GM19328 (cell line): ENCODE measurements around the gene METTL4.

Experiments
- ATAC-seq: cut with Tn5 transposase; IDR thresholded peaks from one replicate; pipeline ENCODE4 v1.9.1; 2021; ENCODE audit warnings: mild to moderate bottlenecking, moderate library complexity; ENCODE audit not compliant: unreplicated experiment

The METTL4 gene

GRCh38 chr18:2522112-2522511 lies 49.2 kb downstream of the METTL4 start:
- ATAC-seq, result no peak

- no peak for ATAC-seq
Measured at GRCh38 chr18:2518473-2518872, 52.8 kb downstream of the METTL4 start.

DNA sequence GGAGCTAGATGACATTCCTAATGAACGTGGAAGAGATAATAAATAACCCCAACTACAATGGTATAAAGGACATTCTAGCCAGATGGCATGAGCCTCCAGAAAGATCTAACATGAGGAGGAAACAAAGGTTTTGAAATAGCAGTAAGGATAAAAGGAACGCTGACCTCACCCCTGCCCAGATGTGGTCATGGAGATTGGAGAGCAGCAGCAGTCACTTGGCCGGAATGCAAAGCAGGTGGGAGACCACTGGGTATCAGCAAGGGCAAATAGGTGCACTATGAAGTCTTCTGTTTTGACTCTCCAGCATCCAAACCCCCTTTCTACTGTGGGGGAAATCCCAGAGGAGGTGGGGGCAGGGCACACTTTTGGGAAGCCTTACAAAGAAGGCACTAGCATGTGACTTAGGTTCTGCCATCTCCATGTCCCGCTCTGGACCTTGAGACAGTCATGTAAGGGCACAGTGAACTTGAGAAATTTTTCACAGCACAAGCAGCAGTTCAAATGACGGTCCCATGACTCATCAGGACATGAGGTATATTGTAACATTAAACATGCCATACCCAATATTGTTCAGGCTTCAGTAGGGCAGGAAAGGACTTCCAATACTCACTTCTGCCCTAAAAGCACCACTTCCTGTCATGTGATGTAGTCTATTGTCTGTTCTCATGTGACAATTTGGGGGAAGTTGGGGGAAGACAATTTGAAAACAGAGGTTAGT lies 55.2 kb downstream of the METTL4 start:
- no peak for ATAC-seq

DNA sequence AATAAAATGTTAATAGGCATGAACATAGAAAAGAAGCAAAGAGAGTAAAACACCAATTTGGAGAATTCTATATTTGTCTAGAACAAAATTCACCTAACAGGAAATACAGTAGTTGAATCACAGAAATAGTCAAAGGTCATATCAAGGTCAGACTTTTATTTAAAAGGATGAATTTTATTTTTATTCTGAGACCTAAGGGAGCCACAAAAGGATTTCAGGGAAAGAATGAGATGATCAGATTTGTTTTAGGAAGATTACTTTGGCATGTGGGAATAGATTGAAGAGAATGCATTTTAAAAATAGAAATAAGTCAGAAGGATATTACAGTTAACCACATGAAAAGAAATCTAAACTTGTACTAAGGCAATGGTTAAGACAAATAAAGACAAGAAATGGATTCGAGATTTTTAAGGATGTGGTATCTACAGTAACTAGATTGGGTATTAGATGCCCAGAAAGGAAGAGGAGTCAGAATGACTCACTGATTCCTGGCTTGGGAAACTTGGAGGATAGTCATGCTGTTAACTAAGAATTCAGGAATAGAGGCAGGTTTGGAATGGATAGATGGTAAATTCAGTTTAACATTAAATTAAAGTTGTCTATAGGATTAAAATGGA lies 56.0 kb downstream of the METTL4 start:
- no peak for ATAC-seq

DNA sequence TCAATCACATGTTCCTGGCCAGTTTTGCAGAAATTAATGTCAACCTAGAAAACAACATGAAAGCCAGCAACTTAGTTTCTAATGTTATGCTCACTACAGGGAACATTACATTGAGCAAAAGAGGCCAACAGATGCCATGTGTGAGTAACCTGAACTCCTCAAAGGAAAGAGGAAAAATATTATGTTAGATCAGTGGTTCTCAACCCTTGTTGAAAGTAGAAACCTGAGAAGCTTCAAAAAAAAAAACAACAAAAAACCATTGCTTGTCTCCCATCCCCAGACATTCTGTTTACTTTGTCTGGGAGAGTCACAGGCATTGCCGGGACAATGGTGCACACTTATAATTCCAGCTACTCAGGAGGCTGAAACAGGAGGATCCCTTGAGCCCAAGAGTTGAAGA lies 57.7 kb downstream of the METTL4 start:
- ATAC-seq, result no peak

DNA sequence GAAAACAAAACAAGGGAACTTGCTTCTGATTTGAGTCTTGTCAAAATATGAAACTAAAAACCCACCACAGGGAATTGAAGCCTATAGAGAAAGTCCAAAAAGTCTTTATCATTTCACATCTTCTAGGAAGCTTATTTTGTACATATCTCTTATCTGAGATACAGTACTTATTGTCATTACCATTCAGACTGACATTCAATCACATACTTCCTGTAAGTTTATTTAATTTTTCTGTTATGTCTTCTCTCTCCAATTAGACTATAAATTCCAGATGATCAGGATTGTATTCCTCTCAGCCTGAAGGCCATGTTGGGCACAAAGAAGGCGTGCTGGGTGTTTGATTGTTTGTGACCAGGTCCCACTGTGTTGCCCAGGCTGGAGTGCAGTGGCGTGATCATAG lies 59.2 kb downstream of the METTL4 start:
- ATAC-seq, result no peak

DNA sequence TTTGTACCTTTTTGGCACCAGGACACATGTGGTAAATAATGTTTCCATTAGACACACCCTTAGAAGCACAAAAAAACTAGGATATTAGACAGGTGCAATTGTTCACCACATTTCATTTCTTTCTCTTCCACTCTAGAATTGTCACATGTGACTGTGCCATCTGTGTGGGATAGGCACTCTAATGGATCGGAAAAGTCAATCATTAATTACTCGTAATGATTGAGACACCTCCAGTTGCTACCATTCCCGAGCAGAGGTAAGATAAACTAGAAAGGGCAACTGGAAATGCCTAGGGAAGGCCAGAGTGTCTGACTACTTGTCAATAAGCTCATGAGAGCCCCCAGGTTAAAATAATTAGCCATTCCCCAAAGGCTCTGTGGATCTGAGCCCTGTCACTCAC lies 59.9 kb downstream of the METTL4 start:
- ATAC-seq, result no peak

DNA sequence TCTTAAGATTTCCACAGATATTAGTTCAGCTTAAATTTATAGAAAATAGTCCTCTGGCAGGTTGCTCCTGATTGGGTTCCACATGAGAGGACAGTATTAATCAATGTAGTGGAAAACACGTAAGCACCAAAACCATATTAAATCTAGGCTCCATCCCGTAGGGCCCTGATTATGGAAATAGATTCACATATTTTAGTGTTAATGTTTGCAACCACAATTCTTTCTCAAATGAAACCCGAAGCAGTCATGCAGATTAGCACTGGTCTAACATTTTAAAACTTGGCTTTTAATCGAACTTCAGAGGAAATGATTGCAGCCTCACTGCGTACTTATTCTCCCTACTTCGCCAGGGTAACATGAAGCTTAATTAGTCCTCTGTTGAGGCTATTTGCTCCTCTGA lies 60.9 kb downstream of the METTL4 start:
- no peak for ATAC-seq

DNA sequence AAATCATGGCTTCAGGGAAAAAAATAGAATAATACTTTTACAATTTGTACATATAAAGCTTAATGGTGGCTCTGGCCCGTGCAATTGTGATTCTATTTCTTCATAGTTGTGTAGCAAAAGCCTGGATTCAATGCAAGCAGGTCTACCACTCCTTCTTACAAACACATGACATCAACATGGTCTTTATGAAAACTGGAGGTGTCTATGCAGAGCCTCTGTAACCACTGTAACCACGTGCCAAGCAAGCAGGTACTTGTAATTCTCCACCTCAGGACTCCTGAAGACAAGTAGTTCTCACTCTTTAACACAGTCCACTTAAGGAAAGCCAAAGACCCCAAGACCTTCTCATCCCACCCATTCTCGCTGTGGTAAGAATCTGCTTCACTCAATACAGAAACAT lies 62.6 kb downstream of the METTL4 start:
- ATAC-seq, result no peak

GRCh38 chr18:2508155-2508554 lies 63.1 kb downstream of the METTL4 start:
- ATAC-seq, result no peak

GRCh38 chr18:2504642-2505041 lies 66.7 kb downstream of the METTL4 start:
- ATAC-seq, result no peak

- ATAC-seq, result no peak
Measured at GRCh38 chr18:2502880-2503279, 68.4 kb downstream of the METTL4 start.

- ATAC-seq, result no peak
Measured at GRCh38 chr18:2502394-2502793, 68.9 kb downstream of the METTL4 start.

DNA sequence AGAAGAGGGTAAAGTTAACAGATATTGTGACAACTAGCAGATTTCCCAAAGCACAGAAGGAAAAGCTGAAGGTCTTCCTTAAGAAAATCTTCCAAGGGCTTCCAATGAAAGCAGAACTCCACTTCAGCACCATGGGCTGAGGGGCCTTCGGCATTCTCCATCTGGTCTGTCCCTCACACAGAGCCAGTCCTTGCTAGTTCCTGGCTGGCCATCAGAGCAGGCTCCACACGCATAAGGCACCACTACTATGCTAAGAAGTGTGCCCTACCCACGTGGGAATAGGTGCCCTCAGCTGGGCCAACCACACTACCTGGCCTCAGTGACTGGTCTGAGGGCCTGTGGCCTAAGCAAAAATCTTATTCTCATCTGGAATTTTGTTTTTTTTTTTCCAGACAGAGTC lies 73.5 kb downstream of the METTL4 start:
- ATAC-seq, result no peak

- ATAC-seq, result no peak
Measured at GRCh38 chr18:2495381-2495780, 75.9 kb downstream of the METTL4 start.

DNA sequence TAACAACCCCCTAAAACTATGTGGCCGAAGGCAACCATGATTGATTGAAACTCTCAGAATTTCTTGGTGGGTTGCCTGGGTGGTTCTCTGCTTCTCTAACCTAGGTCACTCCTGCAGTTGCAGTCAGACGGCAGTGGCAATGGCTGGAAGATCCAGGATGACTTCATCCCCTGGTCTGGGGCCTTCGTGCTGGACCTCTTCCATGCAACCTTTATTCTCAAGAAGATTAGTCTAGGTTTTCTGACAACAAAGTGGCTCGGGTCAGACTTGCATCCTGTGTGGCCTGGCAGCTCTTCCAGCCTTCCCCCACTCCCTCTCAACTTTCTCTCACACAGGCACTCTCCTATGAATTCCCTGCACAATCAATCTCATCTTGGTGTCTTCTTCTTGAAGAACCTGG lies 76.4 kb downstream of the METTL4 start:
- ATAC-seq, result no peak
